ENCODE results near the gene GLYATL1B.
A peak's percentile ranks its signal among the peaks of the same experiment; 100 is the strongest.

GRCh38 chr11:59119826-59120225 lies 33.7 kb downstream of the GLYATL1B start:
- no peak for TF ChIP-seq CTCF (conservative IDR thresholded peaks at IDR 0.05; ENCODE audit: low read depth, low read length)
- no peak for TF ChIP-seq RFX5 (IDR thresholded peaks at IDR 0.05; ENCODE audit: low read depth, low read length)
- no peak for TF ChIP-seq SMC3 (IDR thresholded peaks at IDR 0.05; ENCODE audit: low read depth, low read length)
- no peak for TF ChIP-seq CHD1 (IDR thresholded peaks at IDR 0.05; ENCODE audit: low read depth, low read length)
- no peak for TF ChIP-seq POLR2A (IDR thresholded peaks at IDR 0.05; ENCODE audit: low read depth, low read length)
- no peak for TF ChIP-seq RAD21 (IDR thresholded peaks at IDR 0.05; ENCODE audit: low read length)
- no peak for TF ChIP-seq BHLHE40 (IDR thresholded peaks at IDR 0.05; ENCODE audit: low read depth, low read length)
- TF ChIP-seq RCOR1 (IDR thresholded peaks at IDR 0.05; ENCODE audit: insufficient replicate concordance, low read length) = no peak
- TF ChIP-seq CEBPB (IDR thresholded peaks at IDR 0.05; ENCODE audit: low read depth, low read length) = no peak
- TF ChIP-seq USF2 (IDR thresholded peaks at IDR 0.05; ENCODE audit: low read depth, low read length) = no peak
- no peak for TF ChIP-seq MXI1 (IDR thresholded peaks at IDR 0.05; ENCODE audit: borderline replicate concordance, low read depth, low read length)
- peak; percentile 99 for TF ChIP-seq MAFK (IDR thresholded peaks at IDR 0.05; ENCODE audit: low read depth, low read length)
- no peak for TF ChIP-seq FOS (IDR thresholded peaks at IDR 0.05; ENCODE audit: low read depth, low read length)

All from IMR-90 (cell line).